NCI-H187 treated with DMSO at 0.1 percent for 48 hours (cell line): Measurements from ENCODE around the gene CDK4.
A peak's percentile ranks its signal among the peaks of the same experiment; 100 is the strongest.

ENCODE experiments used
- DNase-seq: peaks from one replicate; lab custom pipeline; 2025; lab: John Stamatoyannopoulos, UW

CDK4 gene

DNA sequence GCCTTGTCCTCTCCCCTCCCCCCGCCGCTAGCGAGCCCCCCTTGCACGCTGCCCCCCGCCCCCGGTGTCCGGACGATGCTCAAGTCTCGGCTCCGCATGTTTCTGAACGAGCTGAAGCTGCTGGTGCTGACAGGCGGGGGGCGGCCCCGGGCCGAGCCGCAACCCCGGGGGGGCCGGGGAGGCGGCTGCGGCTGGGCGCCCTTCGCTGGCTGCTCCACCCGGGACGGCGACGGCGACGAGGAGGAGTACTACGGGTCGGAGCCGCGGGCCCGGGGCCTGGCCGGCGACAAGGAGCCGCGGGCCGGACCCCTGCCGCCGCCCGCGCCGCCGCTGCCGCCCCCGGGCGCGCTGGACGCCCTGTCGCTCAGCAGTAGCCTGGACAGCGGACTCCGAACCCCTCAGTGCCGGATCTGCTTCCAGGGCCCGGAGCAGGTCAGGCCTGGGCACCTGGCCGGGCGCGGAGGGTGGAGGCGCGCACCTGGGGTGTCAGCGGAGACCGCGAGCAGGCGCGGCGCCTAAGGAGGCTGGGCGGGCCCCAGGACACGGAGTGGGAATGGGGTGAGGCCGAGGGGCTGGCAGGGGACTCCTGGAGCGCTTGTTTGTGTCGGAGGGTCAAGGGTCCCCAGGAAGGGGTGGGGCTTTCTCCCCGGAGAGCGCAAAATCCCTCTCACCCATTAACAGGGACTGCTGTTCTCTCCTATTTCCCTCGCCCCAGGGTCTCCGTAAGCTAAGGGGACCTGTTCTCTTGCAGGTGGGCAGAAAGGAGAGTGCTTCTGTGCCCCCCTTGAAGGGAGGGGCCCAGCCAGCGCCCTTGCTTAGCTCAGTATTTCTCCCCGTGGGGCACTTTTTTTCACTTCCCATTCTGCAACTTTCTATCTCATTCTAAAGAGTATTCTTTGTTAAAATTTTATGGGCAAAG lies 3.6 kb upstream of the CDK4 start:
- no peak for DNase-seq

- no peak for DNase-seq
These were observed 3.0 kb upstream of the CDK4 start for GRCh38 chr12:57755194-57755453.

DNA sequence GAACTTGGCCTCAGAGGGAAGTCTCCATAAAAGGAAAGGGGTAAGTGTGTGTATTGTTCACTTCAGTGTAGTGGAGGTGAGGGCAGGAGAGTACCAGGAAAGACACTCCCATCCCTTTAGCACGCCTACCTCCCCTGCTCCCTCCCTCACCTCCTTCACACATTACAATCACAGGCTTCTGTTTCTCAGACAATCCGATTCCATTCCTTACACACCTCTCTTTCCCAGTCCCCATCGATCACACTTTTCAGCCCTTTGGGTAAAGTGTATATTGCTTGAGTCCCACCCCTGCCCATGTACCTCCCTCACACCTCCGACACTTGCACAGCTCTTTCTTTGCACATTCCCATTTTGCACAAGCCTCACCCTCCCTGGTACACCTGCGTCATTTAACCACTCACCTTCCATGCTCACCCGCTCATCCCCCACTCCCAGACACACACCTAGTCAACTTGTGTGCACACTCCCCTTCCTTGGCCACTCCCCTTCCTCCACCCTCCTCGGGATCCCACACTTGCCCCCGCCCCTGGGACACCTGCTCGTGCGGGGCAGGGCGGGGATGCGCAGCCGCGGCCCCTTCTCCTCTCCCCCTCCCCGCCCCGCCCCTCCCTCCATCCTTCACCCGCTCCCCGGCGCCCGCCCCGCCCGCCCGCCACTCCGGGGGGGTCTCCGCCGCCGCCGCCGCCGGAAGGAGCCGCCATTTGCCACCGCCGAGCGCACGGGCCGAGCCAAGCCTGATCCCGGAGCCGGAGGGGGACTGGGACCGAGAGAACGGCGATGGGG lies 2.5 kb upstream of the CDK4 start, which contains the start of gene MARCHF9:
MARCHF9 (plus strand) TSS at position 693 of the 783 bp plus-strand sequence. CDS start 426 bp downstream, outside the sequence.
- peak; percentile 95 for DNase-seq

DNA sequence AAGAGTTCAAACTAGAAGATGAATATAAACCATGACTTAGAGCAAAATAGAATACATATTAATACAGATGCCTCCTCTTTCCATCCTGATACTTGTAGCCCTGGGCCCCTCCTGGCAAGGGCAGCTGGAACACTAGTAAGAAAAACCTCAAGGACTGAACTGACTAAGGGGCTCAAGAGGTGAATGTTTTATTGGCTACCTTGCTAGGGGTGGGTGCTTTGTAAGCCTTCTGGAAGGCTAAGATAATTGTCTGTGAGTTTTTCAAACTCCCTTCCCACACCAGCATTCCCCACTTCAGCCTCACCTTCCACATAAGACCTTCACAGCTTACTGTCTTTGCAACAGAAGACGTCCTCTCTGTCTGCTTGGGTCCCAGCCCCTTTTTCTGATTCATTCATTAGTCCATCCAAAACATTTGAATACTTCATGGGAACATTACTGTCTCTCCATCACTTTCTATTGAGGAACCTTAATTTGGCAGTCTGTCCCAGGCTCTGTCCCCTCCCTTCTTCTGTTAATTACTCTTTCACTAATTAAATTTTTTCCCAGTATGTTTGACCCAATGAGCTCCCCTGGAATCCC lies 1.7 kb upstream of the CDK4 start:
- no peak for DNase-seq

DNA sequence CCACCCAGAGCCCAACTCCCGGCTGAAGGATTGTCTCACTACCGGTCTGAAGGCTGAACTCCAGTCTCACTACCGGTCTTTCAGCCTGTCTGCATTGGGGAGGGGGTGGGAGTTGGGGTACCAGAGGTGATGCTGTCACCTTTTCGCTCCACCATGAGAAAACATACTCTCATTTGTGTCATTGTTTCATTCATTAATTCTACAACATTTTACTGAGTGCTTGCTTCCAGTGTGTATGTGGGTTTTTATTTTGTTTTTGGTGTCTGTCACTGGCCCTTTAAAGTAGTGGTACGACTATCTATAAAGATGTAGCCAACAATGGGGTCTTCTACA lies 524 bp upstream of the CDK4 start:
- DNase-seq = no peak

- no peak for DNase-seq
These were observed 700 bp downstream of the CDK4 start for GRCh38 chr12:57751432-57751787.

GRCh38 chr12:57750561-57751431 lies 1.3 kb downstream of the CDK4 start:
- DNase-seq = no peak

DNA sequence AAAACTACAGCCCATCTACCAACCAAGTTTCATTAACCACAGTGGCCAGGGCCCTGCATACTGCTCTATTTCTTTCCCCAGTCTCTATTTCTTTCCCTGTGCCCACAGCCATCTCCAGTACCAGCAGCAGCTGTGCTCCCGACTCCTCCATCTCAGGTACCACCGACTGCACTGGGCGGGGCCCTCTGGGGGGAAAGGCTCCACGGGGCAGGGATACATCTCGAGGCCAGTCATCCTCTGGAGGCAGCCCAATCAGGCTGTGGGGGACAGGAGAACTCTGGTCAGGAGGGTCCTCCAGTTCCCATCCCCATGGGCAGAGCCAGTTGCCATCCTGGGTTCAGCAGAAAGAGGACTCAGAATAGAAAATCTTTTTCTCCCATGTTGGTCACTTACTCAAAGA lies 3.0 kb downstream of the CDK4 start:
- no peak for DNase-seq

GRCh38 chr12:57746025-57746424 lies 6.1 kb downstream of the CDK4 start:
- no peak for DNase-seq

DNA sequence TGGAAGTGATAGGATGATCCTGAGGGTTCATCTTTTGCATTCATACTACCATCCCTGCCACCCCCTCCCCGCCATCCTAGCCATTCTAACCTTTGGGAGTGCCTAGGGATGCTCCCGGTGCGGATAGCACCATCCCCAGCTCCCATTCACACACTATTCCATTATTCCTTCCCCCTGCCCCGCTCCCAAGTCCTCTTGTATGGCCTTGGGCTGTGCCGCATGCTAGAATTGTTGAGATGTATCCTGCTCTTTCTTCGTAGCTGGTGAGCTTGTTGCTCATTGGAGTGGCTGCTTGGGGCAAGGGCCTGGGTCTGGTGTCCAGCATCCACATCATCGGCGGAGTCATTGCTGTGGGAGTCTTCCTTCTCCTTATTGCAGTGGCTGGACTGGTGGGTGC lies 6.6 kb downstream of the CDK4 start:
- no peak for DNase-seq

DNA sequence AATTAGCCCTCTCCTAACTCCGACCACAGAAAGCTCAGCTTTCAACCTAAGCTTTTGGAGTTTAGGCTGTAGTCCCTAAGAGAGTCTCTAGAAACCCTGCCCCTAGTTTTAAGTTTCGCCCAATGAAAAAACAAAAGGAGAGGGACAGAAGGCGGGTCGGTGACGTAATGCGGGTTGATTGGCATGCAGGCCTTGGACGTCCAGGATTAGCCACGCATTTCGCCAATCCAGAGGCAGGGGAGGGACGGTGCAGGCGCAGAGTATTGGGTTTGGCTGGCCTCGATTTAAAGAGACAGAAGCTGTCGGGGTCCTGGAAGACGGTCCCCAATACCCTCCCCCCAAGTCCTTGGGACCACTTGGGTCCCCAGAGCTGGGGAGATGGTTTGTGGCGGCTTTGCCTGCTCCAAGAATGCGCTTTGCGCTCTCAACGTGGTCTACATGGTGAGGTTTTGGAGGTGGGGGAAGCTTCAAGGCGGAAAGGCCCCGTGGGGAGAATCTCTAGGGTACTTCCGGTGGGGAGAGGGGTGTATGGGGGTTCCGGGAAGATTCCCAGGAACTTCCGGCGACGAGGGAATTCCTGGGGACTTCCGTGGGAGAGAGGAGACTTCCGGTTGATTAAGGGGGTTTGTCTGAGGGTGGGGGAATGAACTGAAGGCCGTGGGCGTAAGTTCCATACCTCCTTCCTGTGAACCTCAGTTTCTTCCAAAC lies 7.2 kb downstream of the CDK4 start, which contains the start of gene TSPAN31:
TSPAN31 (plus strand) TSS at position 263 of the 708 bp plus-strand sequence; CDS start at position 379, 116 bp downstream.
- DNase-seq = peak; percentile 76

DNA sequence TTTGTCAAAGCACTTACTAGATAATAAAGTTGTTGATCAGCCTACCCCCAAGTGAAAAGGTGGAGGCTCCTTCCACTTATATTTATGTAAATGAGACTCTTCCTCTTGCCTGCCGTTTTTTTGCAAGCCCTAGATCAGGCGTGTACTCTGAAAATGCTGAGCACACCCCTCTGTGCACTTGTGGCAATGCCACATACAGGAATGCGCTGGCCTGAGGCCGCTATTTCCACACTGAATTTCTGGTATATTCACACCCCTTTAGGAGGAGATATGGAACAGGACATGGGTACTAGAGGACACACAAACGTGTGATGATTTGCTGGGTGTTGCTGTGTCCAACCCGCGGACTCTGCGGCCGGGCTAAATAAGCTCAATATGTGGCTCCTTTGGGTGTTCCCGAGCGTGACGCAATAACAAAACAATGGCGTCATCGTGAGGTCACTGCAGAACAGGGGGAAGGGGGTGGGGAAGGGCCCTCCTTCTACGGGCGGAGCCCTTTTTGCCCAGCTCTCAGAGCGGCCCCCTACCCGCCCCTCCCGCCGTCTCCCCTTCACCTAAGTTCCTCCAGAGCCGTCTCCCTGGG lies 7.8 kb downstream of the CDK4 start:
- DNase-seq = no peak

- DNase-seq = no peak
These were observed 8.3 kb downstream of the CDK4 start for GRCh38 chr12:57743769-57744168.

- no peak for DNase-seq
These were observed 10.0 kb downstream of the CDK4 start for GRCh38 chr12:57741844-57742738.

DNA sequence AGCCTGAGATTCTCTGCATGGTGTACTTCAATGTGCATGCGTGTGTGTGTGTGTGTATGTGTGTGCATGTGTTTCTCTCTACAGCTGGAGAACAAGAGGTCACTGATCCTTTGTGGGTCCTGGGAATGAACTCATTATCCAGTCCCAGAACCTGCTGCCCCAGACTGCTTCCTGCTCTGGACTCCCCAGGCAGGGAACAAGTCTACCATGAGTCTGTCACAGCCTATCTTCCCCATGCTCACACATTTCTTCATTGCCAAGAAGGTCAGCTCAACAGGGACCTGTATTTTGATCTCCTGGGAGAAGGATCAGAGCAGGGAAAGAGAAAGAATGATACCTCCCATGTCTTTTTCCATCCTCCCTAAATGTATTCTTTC lies 10.7 kb downstream of the CDK4 start:
- DNase-seq = no peak

DNA sequence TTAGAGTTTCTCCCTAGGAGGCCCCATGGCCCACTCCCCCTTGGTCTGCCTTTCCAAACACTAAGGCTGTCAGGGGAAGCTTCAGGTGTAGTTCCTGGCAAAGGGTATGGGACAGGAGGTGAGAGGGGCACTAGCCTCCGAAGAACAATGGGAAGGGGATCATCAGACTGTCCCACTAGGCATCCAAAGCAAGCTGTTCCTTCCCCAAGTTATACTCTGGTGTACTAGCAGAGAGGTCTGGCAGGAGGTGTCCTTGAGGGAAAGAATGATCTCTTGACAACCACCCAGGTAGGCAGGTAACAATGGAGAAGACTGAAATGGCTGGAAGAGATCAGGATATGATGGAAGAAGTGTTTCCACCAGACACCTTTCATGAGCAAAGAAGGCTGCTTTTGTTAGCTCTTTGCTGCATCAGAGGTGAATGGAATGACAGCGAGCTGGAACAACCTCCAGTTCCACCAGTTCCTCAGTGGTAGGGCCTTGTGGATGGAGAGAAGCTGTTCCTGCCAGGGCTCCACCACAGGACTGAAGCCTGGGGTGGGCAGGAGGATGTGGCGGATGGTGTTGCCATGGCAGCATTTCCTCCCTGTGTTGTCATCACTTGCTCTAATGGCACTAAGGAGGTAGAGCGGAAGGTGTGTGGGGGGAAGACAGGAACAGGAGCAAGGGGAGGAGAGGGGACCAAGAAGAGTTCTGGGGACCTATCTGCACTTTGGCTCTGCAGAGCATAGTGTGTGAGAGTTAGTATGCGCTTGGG lies 11.3 kb downstream of the CDK4 start:
- DNase-seq = no peak

DNA sequence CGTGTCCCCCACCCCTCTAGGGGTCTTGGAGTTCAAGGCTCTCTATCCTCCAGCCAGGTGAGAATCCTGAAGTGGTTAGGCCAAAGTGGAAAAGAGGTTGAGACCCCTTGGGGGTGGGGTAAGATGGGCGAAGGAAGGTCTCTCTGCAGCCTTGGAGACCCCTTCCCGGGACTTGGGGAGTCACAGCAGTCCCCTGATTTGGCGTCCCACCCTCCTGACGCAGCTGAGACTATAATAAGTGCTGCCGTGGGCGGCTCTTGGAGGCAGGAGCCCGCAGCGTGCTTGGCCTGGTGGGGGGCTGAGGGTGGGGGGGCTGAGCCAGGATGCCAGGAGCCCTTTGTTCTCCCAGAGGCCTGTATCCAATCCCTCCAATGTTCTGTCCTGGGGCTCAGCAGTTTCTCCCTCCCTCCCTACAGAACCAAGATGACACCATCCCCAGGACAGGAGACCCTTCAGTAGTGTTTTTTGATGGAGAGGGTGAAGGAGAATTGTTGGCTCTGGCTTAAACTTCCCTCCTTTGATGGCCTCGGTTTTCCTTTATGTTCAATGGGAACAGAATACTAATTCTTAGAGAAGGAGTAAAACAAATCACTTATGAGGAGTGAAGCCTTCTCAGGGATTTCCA lies 12.1 kb downstream of the CDK4 start:
- DNase-seq = no peak

- DNase-seq = no peak
These were observed 12.7 kb downstream of the CDK4 start for GRCh38 chr12:57739387-57739786.
